Body of pancreas (tissue), 4 donors: ENCODE data around the gene KRT6A.

Source experiments
- POLR2A ChIP-seq, 3 donors: fragments of 450-650 bp; IDR thresholded peaks; one replicate each; pipeline ENCODE4 v1.6.1; 2016; ENCODE audit warnings: antibody characterized with exemption in 3 of 3, mild to moderate bottlenecking in 2 of 3
- TF ChIP-seq, protein P1 (sequence below), 7 experiments: fragments of 450-650 bp in 4 of 7; fragments of 200-600 bp in 3 of 7; sonication (generic) in 3 of 7; IDR thresholded peaks; one replicate each; pipeline ENCODE4 v1.5.1; 2016 to 2019; ENCODE audit warnings: antibody characterized with exemption in 7 of 7

DNA sequence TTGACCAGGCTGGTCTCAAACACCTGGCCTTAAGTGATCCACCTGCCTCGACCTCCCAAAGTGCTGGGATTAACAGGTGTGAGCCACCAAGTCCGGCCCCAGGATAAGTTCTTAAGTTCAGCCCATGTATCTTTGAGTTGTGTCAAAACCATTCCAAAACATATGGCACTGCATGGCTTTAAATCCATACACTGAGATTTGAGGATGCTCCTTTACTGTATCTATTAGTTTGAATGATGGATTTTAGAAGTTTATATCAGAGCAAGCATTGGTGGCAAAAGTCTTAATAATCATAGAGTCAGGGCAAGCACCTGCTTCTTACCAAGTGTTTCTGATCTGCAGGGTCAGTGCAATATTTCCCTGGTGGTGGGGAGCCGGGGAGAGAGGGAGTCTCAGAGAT is 47.2 kb downstream of the KRT6A start:
- TF ChIP-seq, protein P1, sequence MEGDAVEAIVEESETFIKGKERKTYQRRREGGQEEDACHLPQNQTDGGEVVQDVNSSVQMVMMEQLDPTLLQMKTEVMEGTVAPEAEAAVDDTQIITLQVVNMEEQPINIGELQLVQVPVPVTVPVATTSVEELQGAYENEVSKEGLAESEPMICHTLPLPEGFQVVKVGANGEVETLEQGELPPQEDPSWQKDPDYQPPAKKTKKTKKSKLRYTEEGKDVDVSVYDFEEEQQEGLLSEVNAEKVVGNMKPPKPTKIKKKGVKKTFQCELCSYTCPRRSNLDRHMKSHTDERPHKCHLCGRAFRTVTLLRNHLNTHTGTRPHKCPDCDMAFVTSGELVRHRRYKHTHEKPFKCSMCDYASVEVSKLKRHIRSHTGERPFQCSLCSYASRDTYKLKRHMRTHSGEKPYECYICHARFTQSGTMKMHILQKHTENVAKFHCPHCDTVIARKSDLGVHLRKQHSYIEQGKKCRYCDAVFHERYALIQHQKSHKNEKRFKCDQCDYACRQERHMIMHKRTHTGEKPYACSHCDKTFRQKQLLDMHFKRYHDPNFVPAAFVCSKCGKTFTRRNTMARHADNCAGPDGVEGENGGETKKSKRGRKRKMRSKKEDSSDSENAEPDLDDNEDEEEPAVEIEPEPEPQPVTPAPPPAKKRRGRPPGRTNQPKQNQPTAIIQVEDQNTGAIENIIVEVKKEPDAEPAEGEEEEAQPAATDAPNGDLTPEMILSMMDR (IDR thresholded peaks at IDR 0.05): no peak
- TF ChIP-seq POLR2A (IDR thresholded peaks at IDR 0.05): no peak
